Measurements from ENCODE around the gene AP2A1. TPM values are rescaled to one million over a fixed set of nuclear protein-coding genes. Genes with fewer than 3 reads are reported as not detected.

AP2A1 gene
- total and polyA plus RNA-seq, 2 of the 13 experiments (the other 11 are each of a cell fraction or from before 2014, with no cell fraction given), result 22.7 to 39.7 TPM

DNA sequence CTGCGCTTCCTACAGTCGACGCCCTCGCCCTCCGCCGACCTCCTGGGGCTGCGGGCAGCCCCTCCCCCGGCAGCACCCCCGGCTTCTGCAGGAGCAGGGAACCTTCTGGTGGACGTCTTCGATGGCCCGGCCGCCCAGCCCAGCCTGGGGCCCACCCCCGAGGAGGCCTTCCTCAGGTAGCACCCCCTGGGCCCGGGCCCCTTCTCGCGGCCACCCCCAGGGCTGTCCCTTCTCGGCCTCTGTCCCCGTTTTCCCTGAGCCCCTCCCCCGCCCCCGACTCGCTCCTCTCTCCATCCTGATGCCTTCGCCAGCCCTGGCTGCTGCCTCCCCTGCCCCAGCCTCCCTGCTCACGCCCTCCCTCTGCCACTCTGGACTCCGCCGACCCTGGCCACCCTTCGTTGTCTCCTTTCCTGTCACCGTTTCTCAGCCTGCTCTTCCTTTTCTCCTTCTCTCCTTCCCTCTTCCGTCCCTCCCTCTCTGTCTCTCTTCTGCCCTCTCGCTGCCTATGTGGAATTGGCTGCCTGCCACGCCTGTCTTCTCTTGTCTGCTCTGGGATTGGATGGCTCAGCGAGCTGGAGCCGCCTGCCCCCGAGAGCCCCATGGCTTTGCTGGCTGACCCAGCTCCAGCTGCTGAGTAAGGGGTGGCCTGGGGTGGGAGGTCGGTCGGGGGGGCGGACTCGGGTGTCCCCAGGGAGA is 35.3 kb downstream of the AP2A1 start:
- intact Hi-C loops (cut with micrococcal nuclease; ENCODE audit: unreplicated experiment) (no loop called here), in situ Hi-C loops (cut with HindIII; ENCODE audit: extremely low pct_ligation_motif_present, low pct_unique_long_range_greater_than_20kb) (no loop called here)
- Histone ChIP-seq H3K27ac (ENCODE audit: extremely low read length, insufficient read depth, low read length) (no peak overlapping the region), H2AFZ (ENCODE audit: low read length) (no peak overlapping the region), H3K4me1 (ENCODE audit: insufficient read depth, low read length) (no peaks in the 10 kb centered on the region), H3K36me3 (replicated peaks in 1 of 2; ENCODE audit: control insufficient read depth in 1 of 2, insufficient read depth in 2 of 2, low read length in 2 of 2) (peaks cover 8 to 38% of the 10 kb centered on the region in 2 experiments; a peak in 4 of 5 replicates), H3K9me3 (ENCODE audit: low read length) (no peaks in the 10 kb centered on the region), H3K27me3 (ENCODE audit: control insufficient read depth in 1 of 2, insufficient read depth in 2 of 2, low read length in 2 of 2) (no peaks in the 10 kb centered on the region), H4K20me1 (ENCODE audit: insufficient read depth, low read length) (no peaks in the 10 kb centered on the region), H3K4me2 (ENCODE audit: low read depth, low read length) (no peak overlapping the region), H3K79me2 (ENCODE audit: insufficient read depth, low read length) (no peaks in the 10 kb centered on the region), H3K4me3 (replicated peaks in 1 of 3; ENCODE audit: insufficient read depth in 1 of 3, low read depth in 2 of 3, low read length in 3 of 3) (no peak overlapping the region), H3K9ac (ENCODE audit: insufficient read depth, low read depth, low read length) (no peak overlapping the region)
- ChIA-PET CTCF (ENCODE audit: low intra/inter-chr PET ratio, low total read pairs) (no interaction called here), POLR2A (no interaction called here)
- no peak for ATAC-seq
- WGBS (ENCODE audit: low lambda C conversion rate), result 95% methylated on average over 27 of the region's 38 CpGs
- FAIRE-seq, result no peak
- DNase-seq (ENCODE audit: low spot score), result no peak
- BruUV-seq (replicated peaks), result no TSS peak
- no peak for TF ChIP-seq CBX2 (IDR thresholded peaks at IDR 0.05; ENCODE audit: low read depth, low read length)
- no peak for TF ChIP-seq CBX2 (CRISPR knock-in tag; IDR thresholded peaks at IDR 0.05; ENCODE audit: low read depth)
- peak; percentile 52; the same call in 1 of the 2 replicates for TF ChIP-seq NFYB (CRISPR knock-in tag; IDR thresholded peaks at IDR 0.05)
- peak; percentile 33; the same call in 1 of the 2 replicates for TF ChIP-seq NFYC (CRISPR knock-in tag; IDR thresholded peaks at IDR 0.05)

DNA sequence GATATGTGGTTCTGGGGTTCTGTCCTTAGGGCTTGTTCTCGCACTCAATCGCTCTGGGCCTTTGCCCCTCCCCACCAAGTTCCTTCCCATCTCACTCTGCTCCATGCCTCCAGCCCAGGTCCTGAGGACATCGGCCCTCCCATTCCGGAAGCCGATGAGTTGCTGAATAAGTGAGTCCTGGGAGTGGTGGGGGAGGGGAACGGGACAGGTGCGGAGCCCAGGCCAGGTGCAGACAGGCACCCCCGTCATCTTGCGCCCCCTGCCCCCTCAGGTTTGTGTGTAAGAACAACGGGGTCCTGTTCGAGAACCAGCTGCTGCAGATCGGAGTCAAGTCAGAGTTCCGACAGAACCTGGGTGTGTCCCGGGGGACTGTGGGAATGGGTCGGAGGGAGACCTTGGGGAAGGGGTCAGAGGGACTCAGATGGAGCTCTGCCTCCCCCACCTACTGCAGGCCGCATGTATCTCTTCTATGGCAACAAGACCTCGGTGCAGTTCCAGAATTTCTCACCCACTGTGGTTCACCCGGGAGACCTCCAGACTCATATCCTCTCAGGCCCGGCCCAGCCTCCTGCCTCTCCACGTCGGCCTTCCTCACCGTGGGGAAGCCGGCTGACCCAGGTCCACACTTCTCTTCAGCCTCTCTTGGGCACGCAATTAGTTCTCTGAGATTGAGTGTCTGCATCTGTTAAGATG is 36.2 kb downstream of the AP2A1 start:
- Histone ChIP-seq H4K20me1 (ENCODE audit: insufficient read depth, low read length) (no peaks in the 10 kb centered on the region), H3K36me3 (replicated peaks in 1 of 2; ENCODE audit: control insufficient read depth in 1 of 2, insufficient read depth in 2 of 2, low read length in 2 of 2) (peaks cover 8 to 32% of the 10 kb centered on the region in 2 experiments; a peak in 4 of 5 replicates), H2AFZ (ENCODE audit: low read length) (no peak overlapping the region), H3K9ac (ENCODE audit: insufficient read depth, low read depth, low read length) (no peak overlapping the region), H3K4me1 (ENCODE audit: insufficient read depth, low read length) (no peaks in the 10 kb centered on the region), H3K79me2 (ENCODE audit: insufficient read depth, low read length) (no peaks in the 10 kb centered on the region), H3K4me2 (ENCODE audit: low read depth, low read length) (no peak overlapping the region), H3K27ac (ENCODE audit: extremely low read length, insufficient read depth, low read length) (no peak overlapping the region), H3K4me3 (replicated peaks in 1 of 3; ENCODE audit: insufficient read depth in 1 of 3, low read depth in 2 of 3, low read length in 3 of 3) (no peak overlapping the region), H3K27me3 (ENCODE audit: control insufficient read depth in 1 of 2, insufficient read depth in 2 of 2, low read length in 2 of 2) (no peaks in the 10 kb centered on the region), H3K9me3 (ENCODE audit: low read length) (no peaks in the 10 kb centered on the region)
- ATAC-seq (no peak), DNase-seq (ENCODE audit: low spot score) (no peak), FAIRE-seq (no peak)
- TF ChIP-seq NFE2L1 (CRISPR knock-in tag; IDR thresholded peaks at IDR 0.05; ENCODE audit: borderline replicate concordance) (no peak), NAIF1 (CRISPR knock-in tag; IDR thresholded peaks at IDR 0.05; ENCODE audit: borderline replicate concordance) (no peak), ZNF24 (IDR thresholded peaks at IDR 0.05) (no peak), HES4 (CRISPR knock-in tag; IDR thresholded peaks at IDR 0.05; ENCODE audit: borderline replicate concordance) (no peak)
- TF ChIP-seq, protein P1, sequence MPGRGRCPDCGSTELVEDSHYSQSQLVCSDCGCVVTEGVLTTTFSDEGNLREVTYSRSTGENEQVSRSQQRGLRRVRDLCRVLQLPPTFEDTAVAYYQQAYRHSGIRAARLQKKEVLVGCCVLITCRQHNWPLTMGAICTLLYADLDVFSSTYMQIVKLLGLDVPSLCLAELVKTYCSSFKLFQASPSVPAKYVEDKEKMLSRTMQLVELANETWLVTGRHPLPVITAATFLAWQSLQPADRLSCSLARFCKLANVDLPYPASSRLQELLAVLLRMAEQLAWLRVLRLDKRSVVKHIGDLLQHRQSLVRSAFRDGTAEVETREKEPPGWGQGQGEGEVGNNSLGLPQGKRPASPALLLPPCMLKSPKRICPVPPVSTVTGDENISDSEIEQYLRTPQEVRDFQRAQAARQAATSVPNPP (CRISPR knock-in tag; IDR thresholded peaks at IDR 0.05), result no peak
- in situ Hi-C loops (cut with HindIII; ENCODE audit: extremely low pct_ligation_motif_present, low pct_unique_long_range_greater_than_20kb) (no loop called here), intact Hi-C loops (cut with micrococcal nuclease; ENCODE audit: unreplicated experiment) (no loop called here)
- ChIA-PET CTCF (ENCODE audit: low intra/inter-chr PET ratio, low total read pairs) (no interaction called here), POLR2A (no interaction called here)
- 97% methylated on average over 23 of the region's 24 CpGs for WGBS (ENCODE audit: low lambda C conversion rate)
- no TSS peak for BruUV-seq (replicated peaks)
